HCT116 (cell line): ENCODE measurements around the gene IL1RAPL1. TPM values are rescaled to one million over a fixed set of nuclear protein-coding genes. Genes with fewer than 3 reads are reported as not detected.

ENCODE experiments used
- ATAC-seq: fragments of 200-7000 bp; cut with Tn5 transposase; 2 replicates; pipeline ENCODE4 v1.9.1; 2020; ENCODE audit warnings: mild to moderate bottlenecking, moderate library complexity
- BruUV-seq: library from RNA; stranded (reverse); fragments of 400-500 nt; replicated peaks from 2 replicates; lab custom pipeline; 2021; lab: Mats Ljungman, UMichigan
- CTCF ChIA-PET: fragments of 300-600 bp; sonication (Branson Sonifier 250); formaldehyde crosslinking; loops from one replicate; lab custom pipeline; 2021; ENCODE audit warnings: antibody characterized with exemption; lab: Charles Lee
- POLR2A ChIA-PET: fragments of 300-600, 350-600 bp; sonication (Branson Sonifier 250); formaldehyde crosslinking; loops from one replicate; lab custom pipeline; 2021; ENCODE audit warnings: antibody characterized with exemption; lab: Charles Lee
- RAD21 ChIA-PET, 2 experiments: fragments of 300-600 bp; sonication (Branson Sonifier 250); formaldehyde crosslinking; loops; one replicate each; lab custom pipeline; 2023; ENCODE audit warnings: low total read pairs in 2 of 2; ENCODE audit not compliant: uncharacterized antibody in 2 of 2, unreplicated experiment in 2 of 2, low non-redundant PET in 1 of 2; lab: Charles Lee
- DNase-seq: peaks from one replicate; pipeline ENCODE4 v3.0.0-alpha.2; 2010; ENCODE audit warnings: low read depth, low spot score
- H2AFZ ChIP-seq: fragments of 200-600 bp; shearing (Covaris generic), sonication (generic); 2 replicates; pipeline ENCODE4 v1.6.1; 2017; ENCODE audit warnings: low read depth, mixed run types, mixed read lengths, antibody characterized with exemption, low read length; ENCODE audit not compliant: poor library complexity, severe bottlenecking
- H3K27ac ChIP-seq: 2 replicates; pipeline ENCODE4 v1.5.1; 2012; ENCODE audit warnings: low read depth, low read length
- H3K27me3 ChIP-seq: fragments of 200-600 bp; sonication (generic); 2 replicates; pipeline ENCODE4 v1.6.1; 2016; ENCODE audit warnings: mixed run types, low read length, mixed read lengths; ENCODE audit not compliant: insufficient read depth
- H3K36me3 ChIP-seq, 2 experiments: fragments of 200-500 bp in 1 of 2; fragments of 200-600 bp in 1 of 2; sonication (Bioruptor generic) in 1 of 2; sonication (generic) in 1 of 2; 2 replicates each; pipeline versions ENCODE4 v1.5.1 to v1.6.1; 2014 to 2016; ENCODE audit warnings: low read length in 2 of 2, inconsistent platforms in 1 of 2, mixed read lengths in 1 of 2, mixed run types in 1 of 2; ENCODE audit not compliant: insufficient read depth in 2 of 2, control insufficient read depth in 1 of 2
- H3K4me1 ChIP-seq, 2 experiments: fragments of 200-600 bp in 1 of 2; sonication (generic) in 1 of 2; 2 replicates each; pipeline versions ENCODE4 v1.5.1 to v1.6.1; 2012 to 2017; ENCODE audit warnings: low read length in 2 of 2, inconsistent platforms in 1 of 2, mild to moderate bottlenecking in 1 of 2, mixed read lengths in 1 of 2, mixed run types in 1 of 2, moderate library complexity in 1 of 2; ENCODE audit not compliant: insufficient read depth in 2 of 2, control insufficient read depth in 1 of 2
- H3K4me2 ChIP-seq: fragments of 200-600 bp; sonication (generic); 2 replicates; pipeline ENCODE4 v1.6.1; 2017; ENCODE audit warnings: mixed run types, low read length, mixed read lengths
- H3K4me3 ChIP-seq, 2 experiments: fragments of 200-600 bp in 1 of 2; sonication (generic) in 1 of 2; replicated peaks in 1 of 2; 2 replicates each; pipeline ENCODE4 v1.5.1; 2011 to 2016; ENCODE audit warnings: low read length in 2 of 2, control low read depth in 1 of 2, low read depth in 1 of 2, mild to moderate bottlenecking in 1 of 2, mixed read lengths in 1 of 2, mixed run types in 1 of 2
- H3K79me2 ChIP-seq: fragments of 200-600 bp; sonication (generic); 2 replicates; pipeline ENCODE4 v1.6.1; 2017; ENCODE audit warnings: mild to moderate bottlenecking, mixed run types, low read length, moderate library complexity, mixed read lengths; ENCODE audit not compliant: insufficient read depth
- H3K9ac ChIP-seq: fragments of 200-600 bp; sonication (generic); 2 replicates; pipeline ENCODE4 v1.6.1; 2016; ENCODE audit warnings: low read length, mixed read lengths
- H3K9me2 ChIP-seq: fragments of 200-600 bp; sonication (generic), shearing (Covaris generic); 2 replicates; pipeline ENCODE4 v1.6.1; 2017; ENCODE audit warnings: mixed run types, mild to moderate bottlenecking, moderate library complexity; ENCODE audit not compliant: insufficient read depth
- H3K9me3 ChIP-seq, 2 experiments: fragments of 200-500 bp in 1 of 2; fragments of 200-600 bp in 1 of 2; sonication (Bioruptor generic) in 1 of 2; sonication (generic) in 1 of 2; 2 replicates each; pipeline ENCODE4 v1.6.1; 2014 to 2017; ENCODE audit warnings: low read length in 2 of 2, mixed read lengths in 2 of 2, inconsistent platforms in 1 of 2, low read depth in 1 of 2, mild to moderate bottlenecking in 1 of 2, mixed run types in 1 of 2, moderate library complexity in 1 of 2; ENCODE audit not compliant: control insufficient read depth in 1 of 2, insufficient read depth in 1 of 2
- H4K20me1 ChIP-seq: fragments of 200-600 bp; sonication (generic), shearing (Covaris generic); 2 replicates; pipeline ENCODE4 v1.6.1; 2017; ENCODE audit warnings: mixed run types, mild to moderate bottlenecking, moderate library complexity; ENCODE audit not compliant: insufficient read depth
- CEBPB ChIP-seq: IDR thresholded peaks from 2 replicates; pipeline ENCODE4 v1.6.1; 2012; ENCODE audit warnings: low read depth
- EGR1 ChIP-seq: IDR thresholded peaks from 2 replicates; pipeline ENCODE4 v1.6.1; 2012; ENCODE audit warnings: low read depth
- FOSL1 ChIP-seq: IDR thresholded peaks from 2 replicates; pipeline ENCODE4 v1.6.1; 2012; ENCODE audit warnings: low read depth
- JUND ChIP-seq: IDR thresholded peaks from 2 replicates; pipeline ENCODE4 v1.6.1; 2012
- POLR2A ChIP-seq: IDR thresholded peaks from 2 replicates; pipeline ENCODE4 v1.7.0; 2011; ENCODE audit warnings: borderline replicate concordance; ENCODE audit not compliant: insufficient read depth, insufficient read length; ENCODE audit errors: extremely low read depth
- POLR2AphosphoS5 ChIP-seq: IDR thresholded peaks from 2 replicates; pipeline ENCODE4 v1.6.1; 2011; ENCODE audit warnings: mild to moderate bottlenecking, low read depth, low read length, moderate library complexity
- RAD21 ChIP-seq: IDR thresholded peaks from 2 replicates; pipeline ENCODE4 v1.6.1; 2012; ENCODE audit warnings: low read depth, mild to moderate bottlenecking
- SIN3A ChIP-seq: IDR thresholded peaks from 2 replicates; pipeline ENCODE4 v1.6.1; 2012; ENCODE audit warnings: low read depth
- SP1 ChIP-seq: IDR thresholded peaks from 2 replicates; pipeline ENCODE4 v1.6.1; 2012; ENCODE audit warnings: low read depth
- SRF ChIP-seq: IDR thresholded peaks from 2 replicates; pipeline ENCODE4 v1.6.1; 2012; ENCODE audit warnings: low read depth
- TCF7L2 ChIP-seq: IDR thresholded peaks from 2 replicates; pipeline ENCODE4 v1.7.0; 2011; ENCODE audit warnings: borderline replicate concordance, inconsistent platforms; ENCODE audit not compliant: insufficient read depth, insufficient read length; ENCODE audit errors: extremely low read depth
- YY1 ChIP-seq: IDR thresholded peaks from 2 replicates; pipeline ENCODE4 v1.6.1; 2011; ENCODE audit warnings: low read length, low read depth, moderate library complexity, mild to moderate bottlenecking; ENCODE audit not compliant: insufficient replicate concordance; ENCODE audit errors: extremely low read depth
- ZNF274 ChIP-seq: fragments of 200-500 bp; sonication (Bioruptor generic); IDR thresholded peaks from 2 replicates; pipeline ENCODE4 v1.6.1; 2014; ENCODE audit warnings: mild to moderate bottlenecking, low read depth, low read length, inconsistent platforms
- intact Hi-C: fragments of 100-400 bp; cut with micrococcal nuclease; formaldehyde crosslinking; loops from 2 replicates; pipeline ENCODE4 v1.10.0; 2022
- total RNA-seq: library from RNA; stranded (reverse); gene quantifications from one replicate; pipeline ENCODE4 v1.2.1, GENCODE V29; 2021; ENCODE audit not compliant: unreplicated experiment
- TF ChIP-seq, protein P1 (sequence below): IDR thresholded peaks from 2 replicates; pipeline ENCODE4 v1.6.1; 2012
- TF ChIP-seq, protein P2 (sequence below): IDR thresholded peaks from 2 replicates; pipeline ENCODE4 v1.6.1; 2012

Gene IL1RAPL1
- total RNA-seq, 1 experiment from 2014 or later, result 2.8 TPM

GRCh38 chrX:29155286-29155685 lies 568.0 kb downstream of the IL1RAPL1 start:
- H3K4me2 ChIP-seq, result no peak overlapping the region
- ATAC-seq (no peak), DNase-seq (no peak)
- no peaks in the 10 kb centered on the region for H3K79me2 ChIP-seq
- BruUV-seq, result no TSS peak
- ChIA-PET CTCF (no interaction called here), RAD21 (no interaction called here), POLR2A (no interaction called here)
- no peaks in the 10 kb centered on the region for H3K4me1 ChIP-seq
- no peak overlapping the region for H3K4me3 ChIP-seq
- H3K27ac ChIP-seq, result no peak overlapping the region
- H2AFZ ChIP-seq, result no peak overlapping the region
- H3K9me2 ChIP-seq, result no peaks in the 10 kb centered on the region
- no peak overlapping the region for H3K9ac ChIP-seq
- no peaks in the 10 kb centered on the region for H3K36me3 ChIP-seq
- TF ChIP-seq CEBPB (no peak), EGR1 (no peak), SP1 (no peak), RAD21 (no peak), SIN3A (no peak), SRF (no peak), ZNF274 (no peak), FOSL1 (no peak), TCF7L2 (no peak), JUND (no peak)
- TF ChIP-seq, protein P1, sequence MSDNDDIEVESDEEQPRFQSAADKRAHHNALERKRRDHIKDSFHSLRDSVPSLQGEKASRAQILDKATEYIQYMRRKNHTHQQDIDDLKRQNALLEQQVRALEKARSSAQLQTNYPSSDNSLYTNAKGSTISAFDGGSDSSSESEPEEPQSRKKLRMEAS, result no peak
- TF ChIP-seq, protein P2, sequence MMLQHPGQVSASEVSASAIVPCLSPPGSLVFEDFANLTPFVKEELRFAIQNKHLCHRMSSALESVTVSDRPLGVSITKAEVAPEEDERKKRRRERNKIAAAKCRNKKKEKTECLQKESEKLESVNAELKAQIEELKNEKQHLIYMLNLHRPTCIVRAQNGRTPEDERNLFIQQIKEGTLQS, result no peak
- intact Hi-C loops, result no loop called here
- no peaks in the 10 kb centered on the region for H3K27me3 ChIP-seq
- H4K20me1 ChIP-seq, result no peaks in the 10 kb centered on the region
- H3K9me3 ChIP-seq, result no peaks in the 10 kb centered on the region

DNA sequence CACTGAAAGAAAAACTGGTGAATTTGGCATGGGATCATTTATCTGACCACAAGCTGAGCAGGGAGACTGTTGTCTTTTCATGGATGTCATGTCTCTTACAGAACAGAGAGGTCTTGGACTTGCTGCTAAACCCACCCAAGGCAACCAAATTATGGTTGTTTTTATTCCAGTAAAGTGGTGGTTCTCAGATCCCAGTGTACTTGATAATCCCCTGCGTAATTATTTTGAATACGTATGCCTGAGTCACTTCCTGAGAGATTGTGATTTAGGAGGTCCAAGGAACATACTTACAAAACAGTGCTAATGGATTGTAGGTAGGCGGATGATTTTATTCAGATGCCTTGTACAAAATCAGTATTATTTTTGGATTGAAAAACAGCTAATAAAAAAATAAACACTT lies 585.6 kb downstream of the IL1RAPL1 start:
- Histone ChIP-seq H3K9me3 (no peaks in the 10 kb centered on the region), H3K9ac (no peak overlapping the region), H4K20me1 (no peaks in the 10 kb centered on the region), H3K9me2 (no peaks in the 10 kb centered on the region), H2AFZ (no peak overlapping the region), H3K79me2 (no peaks in the 10 kb centered on the region), H3K27ac (no peak overlapping the region), H3K4me3 (no peak overlapping the region), H3K36me3 (no peaks in the 10 kb centered on the region)
- ChIA-PET POLR2A (no interaction called here), CTCF (no interaction called here)
- ATAC-seq, result no peak
- intact Hi-C loops, result no loop called here
- DNase-seq, result no peak
- TF ChIP-seq POLR2A (no peak), YY1 (no peak), POLR2AphosphoS5 (no peak), TCF7L2 (no peak), CEBPB (no peak), FOSL1 (no peak)
- TF ChIP-seq, all 23 proteins: peak for 0
- H3K4me1 ChIP-seq, result no peaks in the 10 kb centered on the region
- no peaks in the 10 kb centered on the region for H3K27me3 ChIP-seq
- RAD21 ChIA-PET, result no interaction called here
- no TSS peak for BruUV-seq
- no peak overlapping the region for H3K4me2 ChIP-seq
